Measurements from ENCODE around the gene OXA1L. TPM values are rescaled to one million over a fixed set of nuclear protein-coding genes. Genes with fewer than 3 reads are reported as not detected.
A peak's percentile ranks its signal among the peaks of the same experiment; 100 is the strongest.

Gene OXA1L
- total and polyA plus RNA-seq, 2 of the 13 experiments (the other 11 are each of a cell fraction or from before 2014, with no cell fraction given) = 230 to 589 TPM

DNA sequence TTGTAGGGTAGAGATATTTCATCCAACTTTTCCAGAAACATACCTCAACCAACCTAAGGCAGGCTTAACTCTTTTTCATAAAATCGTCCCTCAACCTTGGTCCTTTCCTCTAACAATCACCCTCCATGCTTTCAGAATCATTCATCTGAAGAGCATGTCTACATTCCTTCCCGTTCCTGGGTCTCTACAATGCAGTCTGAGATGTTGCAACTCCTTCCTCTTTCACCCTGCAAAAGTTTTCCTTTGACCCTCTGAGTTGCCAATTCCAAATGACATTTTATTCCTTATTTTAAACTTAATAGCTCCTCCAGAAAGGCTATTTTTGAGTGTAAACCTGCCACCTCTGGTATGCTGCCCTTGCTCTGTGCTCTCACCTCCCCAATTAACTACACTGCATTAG is 32.0 kb downstream of the OXA1L start:
- 3% methylated on average over 2 of the region's 2 CpGs for WGBS (ENCODE audit: low lambda C conversion rate)
- Histone ChIP-seq H3K9me3 (ENCODE audit: low read length) (no peaks in the 10 kb centered on the region), H3K79me2 (ENCODE audit: insufficient read depth, low read length) (no peaks in the 10 kb centered on the region), H4K20me1 (ENCODE audit: insufficient read depth, low read length) (no peaks in the 10 kb centered on the region), H3K36me3 (replicated peaks in 1 of 2; ENCODE audit: control insufficient read depth in 1 of 2, insufficient read depth in 2 of 2, low read length in 2 of 2) (no peaks in the 10 kb centered on the region), H3K4me2 (ENCODE audit: low read depth, low read length) (no peak overlapping the region), H3K27me3 (ENCODE audit: control insufficient read depth in 1 of 2, insufficient read depth in 2 of 2, low read length in 2 of 2) (no peaks in the 10 kb centered on the region), H3K27ac (ENCODE audit: extremely low read length, insufficient read depth, low read length) (no peak overlapping the region), H2AFZ (ENCODE audit: low read length) (no peak overlapping the region), H3K4me3 (replicated peaks in 1 of 3; ENCODE audit: insufficient read depth in 1 of 3, low read depth in 2 of 3, low read length in 3 of 3) (no peak overlapping the region), H3K9ac (ENCODE audit: insufficient read depth, low read depth, low read length) (no peak overlapping the region), H3K4me1 (ENCODE audit: insufficient read depth, low read length) (peaks cover 34% of the 10 kb centered on the region)
- intact Hi-C loops (cut with micrococcal nuclease; ENCODE audit: unreplicated experiment) = no loop called here
- ChIA-PET CTCF (ENCODE audit: low intra/inter-chr PET ratio, low total read pairs) (no interaction called here), POLR2A (no interaction called here)
- TF ChIP-seq PLSCR1 (CRISPR knock-in tag; IDR thresholded peaks at IDR 0.05; ENCODE audit: borderline replicate concordance) (no peak), MED8 (CRISPR knock-in tag; IDR thresholded peaks at IDR 0.05; ENCODE audit: insufficient replicate concordance) (peak; percentile 34), CEBPG (CRISPR knock-in tag; IDR thresholded peaks at IDR 0.05) (0 out of 2 replicates have a peak, but pooled peaks have one; percentile 20), ZNF20 (CRISPR knock-in tag; IDR thresholded peaks at IDR 0.05) (0 out of 2 replicates have a peak, but pooled peaks have one; percentile 41), ZNF576 (CRISPR knock-in tag; IDR thresholded peaks at IDR 0.05) (0 out of 2 replicates have a peak, but pooled peaks have one; percentile 27)
- ATAC-seq (no peak), DNase-seq (ENCODE audit: low spot score) (no peak), FAIRE-seq (no peak)
- no TSS peak for BruUV-seq (replicated peaks)
- in situ Hi-C loops (cut with HindIII; ENCODE audit: extremely low pct_ligation_motif_present, low pct_unique_long_range_greater_than_20kb) = no loop called here

DNA sequence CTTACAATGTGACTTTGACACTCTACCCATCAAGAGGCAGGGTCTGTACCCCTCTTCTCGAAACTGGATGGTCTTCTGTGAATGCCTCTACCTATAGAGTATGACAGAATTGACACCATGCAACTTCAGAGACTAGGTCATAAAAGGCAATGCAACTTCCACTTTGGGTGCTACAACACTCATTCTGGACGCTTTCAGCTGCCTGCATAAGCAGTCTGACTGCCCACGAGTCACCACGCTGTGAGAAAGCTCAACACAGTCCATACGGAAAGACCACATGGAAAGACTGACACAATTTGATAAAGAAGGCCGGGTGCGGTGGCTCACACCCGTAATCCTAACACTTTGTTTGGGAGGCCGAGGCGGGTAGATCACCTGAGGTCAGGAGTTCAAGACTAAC is 33.9 kb downstream of the OXA1L start:
- Histone ChIP-seq H3K36me3 (replicated peaks in 1 of 2; ENCODE audit: control insufficient read depth in 1 of 2, insufficient read depth in 2 of 2, low read length in 2 of 2) (no peaks in the 10 kb centered on the region), H3K79me2 (ENCODE audit: insufficient read depth, low read length) (no peaks in the 10 kb centered on the region), H3K9me3 (ENCODE audit: low read length) (no peaks in the 10 kb centered on the region), H3K27me3 (ENCODE audit: control insufficient read depth in 1 of 2, insufficient read depth in 2 of 2, low read length in 2 of 2) (no peaks in the 10 kb centered on the region), H3K27ac (ENCODE audit: extremely low read length, insufficient read depth, low read length) (no peak overlapping the region), H3K4me1 (ENCODE audit: insufficient read depth, low read length) (peaks cover 26% of the 10 kb centered on the region), H2AFZ (ENCODE audit: low read length) (no peak overlapping the region), H3K9ac (ENCODE audit: insufficient read depth, low read depth, low read length) (no peak overlapping the region), H3K4me3 (replicated peaks in 1 of 3; ENCODE audit: insufficient read depth in 1 of 3, low read depth in 2 of 3, low read length in 3 of 3) (no peak overlapping the region), H3K4me2 (ENCODE audit: low read depth, low read length) (no peak overlapping the region), H4K20me1 (ENCODE audit: insufficient read depth, low read length) (no peaks in the 10 kb centered on the region)
- CTCF ChIA-PET (ENCODE audit: low intra/inter-chr PET ratio, low total read pairs) = no interaction called here
- FAIRE-seq = no peak
- DNase-seq (ENCODE audit: low spot score) = no peak
- intact Hi-C loops (cut with micrococcal nuclease; ENCODE audit: unreplicated experiment) = no loop called here
- 73% methylated on average over 10 of the region's 10 CpGs for WGBS (ENCODE audit: low lambda C conversion rate)
- POLR2A ChIA-PET = no interaction called here
- ATAC-seq = no peak
- no TSS peak for BruUV-seq (replicated peaks)
- in situ Hi-C loops (cut with HindIII; ENCODE audit: extremely low pct_ligation_motif_present, low pct_unique_long_range_greater_than_20kb) = no loop called here
- TF ChIP-seq ZNF879 (CRISPR knock-in tag; IDR thresholded peaks at IDR 0.05) = no peak
- no peak for TF ChIP-seq SOX6 (IDR thresholded peaks at IDR 0.05)
- TF ChIP-seq SOX6 (CRISPR knock-in tag; IDR thresholded peaks at IDR 0.05) = no peak
- no peak for TF ChIP-seq THYN1 (CRISPR knock-in tag; IDR thresholded peaks at IDR 0.05; ENCODE audit: borderline replicate concordance, low read depth)
- no peak for TF ChIP-seq ZNF441 (CRISPR knock-in tag; IDR thresholded peaks at IDR 0.05; ENCODE audit: borderline replicate concordance)
- TF ChIP-seq SMAD1 (CRISPR knock-in tag; IDR thresholded peaks at IDR 0.05; ENCODE audit: borderline replicate concordance, low read depth) = no peak
- TF ChIP-seq TBP (CRISPR knock-in tag; IDR thresholded peaks at IDR 0.05) = no peak
- TF ChIP-seq NFE2L2 (IDR thresholded peaks at IDR 0.05; ENCODE audit: low read length) = no peak
- TF ChIP-seq ZNF121 (CRISPR knock-in tag; IDR thresholded peaks at IDR 0.05) = no peak
- no peak for TF ChIP-seq NCOA1 (CRISPR knock-in tag; IDR thresholded peaks at IDR 0.05)
- TF ChIP-seq ZIK1 (CRISPR knock-in tag; IDR thresholded peaks at IDR 0.05; ENCODE audit: borderline replicate concordance, low read depth) = no peak
- TF ChIP-seq SKIL (CRISPR knock-in tag; IDR thresholded peaks at IDR 0.05; ENCODE audit: borderline replicate concordance) = no peak

Data from HepG2 (cell line).